OCI-LY1 (cell line): ENCODE results near the gene IL1RAPL2.

ENCODE experiments used
- EZH2 ChIP-seq: fragments of 200-600 bp; sonication (generic), shearing (Covaris generic); IDR thresholded peaks from 2 replicates; pipeline ENCODE4 v1.8.0; 2017; ENCODE audit warnings: borderline replicate concordance, mixed run types, mild to moderate bottlenecking, antibody characterized with exemption, low read length, moderate library complexity, mixed read lengths
- TF ChIP-seq, protein P1 (sequence below): fragments of 200-600 bp; sonication (generic), shearing (Covaris generic); IDR thresholded peaks from 2 replicates; pipeline ENCODE4 v1.5.1; 2017; ENCODE audit warnings: mild to moderate bottlenecking, antibody characterized with exemption, low read length, moderate library complexity, mixed read lengths

DNA sequence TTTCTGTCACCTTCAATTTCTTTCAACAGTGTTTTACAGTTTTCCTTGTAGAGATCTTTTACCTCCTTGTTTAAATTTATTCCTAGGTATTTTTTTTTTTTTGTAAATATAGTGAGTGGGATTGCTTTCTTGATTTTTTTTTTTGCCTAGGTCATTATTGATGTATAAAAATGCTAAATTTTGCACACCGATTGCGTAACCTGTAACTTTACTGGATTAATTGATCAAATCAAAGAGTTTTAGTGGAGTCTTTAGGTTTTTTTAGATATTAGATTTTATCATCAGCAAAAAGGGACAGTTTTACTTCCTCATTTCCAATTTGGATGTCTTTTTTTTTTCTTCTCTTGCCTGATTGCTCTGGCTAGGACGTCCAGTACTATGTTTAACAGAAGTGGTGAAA lies 613.6 kb downstream of the IL1RAPL2 start:
- TF ChIP-seq, protein P1, sequence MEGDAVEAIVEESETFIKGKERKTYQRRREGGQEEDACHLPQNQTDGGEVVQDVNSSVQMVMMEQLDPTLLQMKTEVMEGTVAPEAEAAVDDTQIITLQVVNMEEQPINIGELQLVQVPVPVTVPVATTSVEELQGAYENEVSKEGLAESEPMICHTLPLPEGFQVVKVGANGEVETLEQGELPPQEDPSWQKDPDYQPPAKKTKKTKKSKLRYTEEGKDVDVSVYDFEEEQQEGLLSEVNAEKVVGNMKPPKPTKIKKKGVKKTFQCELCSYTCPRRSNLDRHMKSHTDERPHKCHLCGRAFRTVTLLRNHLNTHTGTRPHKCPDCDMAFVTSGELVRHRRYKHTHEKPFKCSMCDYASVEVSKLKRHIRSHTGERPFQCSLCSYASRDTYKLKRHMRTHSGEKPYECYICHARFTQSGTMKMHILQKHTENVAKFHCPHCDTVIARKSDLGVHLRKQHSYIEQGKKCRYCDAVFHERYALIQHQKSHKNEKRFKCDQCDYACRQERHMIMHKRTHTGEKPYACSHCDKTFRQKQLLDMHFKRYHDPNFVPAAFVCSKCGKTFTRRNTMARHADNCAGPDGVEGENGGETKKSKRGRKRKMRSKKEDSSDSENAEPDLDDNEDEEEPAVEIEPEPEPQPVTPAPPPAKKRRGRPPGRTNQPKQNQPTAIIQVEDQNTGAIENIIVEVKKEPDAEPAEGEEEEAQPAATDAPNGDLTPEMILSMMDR: no peak
- no peak for TF ChIP-seq EZH2
